HFF-Myc (cell line): ENCODE data around the gene TCIRG1.
A peak's percentile ranks its signal among the peaks of the same experiment; 100 is the strongest.

Experiments used
- DNase-seq: peaks from one replicate; pipeline ENCODE4 v3.0.0-alpha.2; 2011; ENCODE audit warnings: low read depth; ENCODE audit errors: extremely low read depth
- H3K4me3 ChIP-seq: replicated peaks from 2 replicates; pipeline ENCODE4 v1.5.1; 2011; ENCODE audit warnings: low read depth, mild to moderate bottlenecking, control low read depth, low read length
- TF ChIP-seq, protein P1 (sequence below): IDR thresholded peaks from 2 replicates; pipeline ENCODE4 v1.5.1; 2012; ENCODE audit warnings: mild to moderate bottlenecking, low read depth, low read length, control low read depth; ENCODE audit errors: missing control alignments

Gene TCIRG1

DNA sequence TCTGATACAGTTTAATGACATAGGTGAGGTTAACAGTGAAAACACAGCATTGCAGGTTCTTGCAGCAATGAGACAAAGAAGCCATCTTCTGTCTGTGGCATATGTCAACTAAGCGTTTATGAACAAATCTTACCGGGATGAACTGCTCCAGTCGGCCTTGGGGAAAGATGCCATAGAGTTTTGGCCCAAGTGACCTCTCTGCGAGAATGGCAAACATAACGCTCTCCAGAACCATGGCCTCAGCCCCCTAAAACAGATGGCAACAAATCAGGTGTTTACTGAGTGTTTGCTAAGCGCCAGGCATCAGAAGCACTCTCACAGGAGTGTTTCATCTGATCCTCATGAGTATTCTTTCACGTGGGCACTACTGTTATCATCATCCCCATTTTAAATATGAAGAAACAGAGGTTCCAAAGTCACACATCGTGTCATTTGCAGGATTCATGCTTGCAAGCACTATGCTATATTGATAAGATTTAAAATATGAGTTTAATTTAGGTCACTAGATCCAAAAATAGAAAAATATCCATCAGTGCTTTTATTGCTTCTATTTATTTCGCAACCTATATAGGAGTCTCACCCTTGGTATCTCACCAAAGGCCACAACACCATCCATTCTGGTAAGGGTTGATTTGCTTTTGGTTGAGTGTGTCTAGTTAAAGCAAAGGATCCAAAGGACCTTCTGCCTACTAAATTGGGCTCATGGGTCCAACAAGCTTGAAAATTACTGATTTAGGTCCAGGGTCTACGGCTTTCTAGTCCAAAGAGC lies 35.9 kb downstream of the TCIRG1 start:
- no peak overlapping the region for H3K4me3 ChIP-seq
- TF ChIP-seq, protein P1, sequence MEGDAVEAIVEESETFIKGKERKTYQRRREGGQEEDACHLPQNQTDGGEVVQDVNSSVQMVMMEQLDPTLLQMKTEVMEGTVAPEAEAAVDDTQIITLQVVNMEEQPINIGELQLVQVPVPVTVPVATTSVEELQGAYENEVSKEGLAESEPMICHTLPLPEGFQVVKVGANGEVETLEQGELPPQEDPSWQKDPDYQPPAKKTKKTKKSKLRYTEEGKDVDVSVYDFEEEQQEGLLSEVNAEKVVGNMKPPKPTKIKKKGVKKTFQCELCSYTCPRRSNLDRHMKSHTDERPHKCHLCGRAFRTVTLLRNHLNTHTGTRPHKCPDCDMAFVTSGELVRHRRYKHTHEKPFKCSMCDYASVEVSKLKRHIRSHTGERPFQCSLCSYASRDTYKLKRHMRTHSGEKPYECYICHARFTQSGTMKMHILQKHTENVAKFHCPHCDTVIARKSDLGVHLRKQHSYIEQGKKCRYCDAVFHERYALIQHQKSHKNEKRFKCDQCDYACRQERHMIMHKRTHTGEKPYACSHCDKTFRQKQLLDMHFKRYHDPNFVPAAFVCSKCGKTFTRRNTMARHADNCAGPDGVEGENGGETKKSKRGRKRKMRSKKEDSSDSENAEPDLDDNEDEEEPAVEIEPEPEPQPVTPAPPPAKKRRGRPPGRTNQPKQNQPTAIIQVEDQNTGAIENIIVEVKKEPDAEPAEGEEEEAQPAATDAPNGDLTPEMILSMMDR, result no peak
- DNase-seq, result no peak

DNA sequence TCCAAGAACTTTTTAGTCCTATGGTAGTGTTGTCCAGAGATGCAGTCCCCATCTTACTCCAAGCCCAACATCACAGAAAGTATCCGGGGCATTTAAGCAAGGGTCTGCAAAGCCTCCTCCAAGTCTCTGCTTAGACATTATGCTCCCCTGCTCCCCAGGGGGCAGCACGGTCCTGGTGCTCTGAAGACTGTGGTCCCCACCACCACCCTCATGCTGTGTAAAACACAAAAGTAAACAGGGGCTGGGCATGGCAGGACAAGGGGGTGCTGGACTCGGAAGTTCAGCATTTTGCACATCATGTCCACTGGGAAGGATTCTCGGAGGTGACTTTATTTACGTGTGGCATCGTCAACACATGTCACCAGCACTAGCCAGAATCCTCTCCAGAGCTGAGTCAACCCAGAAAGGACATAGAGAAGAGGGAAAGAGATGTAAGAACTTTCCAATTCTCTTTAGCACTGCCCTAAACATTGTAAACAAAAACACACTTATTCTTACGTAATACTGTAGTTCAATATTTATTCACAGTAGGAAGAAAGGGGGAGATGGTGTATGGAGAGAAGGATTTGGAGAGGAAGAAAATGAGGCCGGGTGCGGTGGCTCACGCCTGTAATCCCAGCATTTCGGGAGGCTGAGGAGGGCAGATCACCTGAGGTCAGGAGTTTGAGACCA lies 37.7 kb downstream of the TCIRG1 start:
- H3K4me3 ChIP-seq, result no peak overlapping the region
- TF ChIP-seq, protein P1, result peak; percentile 27
- DNase-seq, result no peak

DNA sequence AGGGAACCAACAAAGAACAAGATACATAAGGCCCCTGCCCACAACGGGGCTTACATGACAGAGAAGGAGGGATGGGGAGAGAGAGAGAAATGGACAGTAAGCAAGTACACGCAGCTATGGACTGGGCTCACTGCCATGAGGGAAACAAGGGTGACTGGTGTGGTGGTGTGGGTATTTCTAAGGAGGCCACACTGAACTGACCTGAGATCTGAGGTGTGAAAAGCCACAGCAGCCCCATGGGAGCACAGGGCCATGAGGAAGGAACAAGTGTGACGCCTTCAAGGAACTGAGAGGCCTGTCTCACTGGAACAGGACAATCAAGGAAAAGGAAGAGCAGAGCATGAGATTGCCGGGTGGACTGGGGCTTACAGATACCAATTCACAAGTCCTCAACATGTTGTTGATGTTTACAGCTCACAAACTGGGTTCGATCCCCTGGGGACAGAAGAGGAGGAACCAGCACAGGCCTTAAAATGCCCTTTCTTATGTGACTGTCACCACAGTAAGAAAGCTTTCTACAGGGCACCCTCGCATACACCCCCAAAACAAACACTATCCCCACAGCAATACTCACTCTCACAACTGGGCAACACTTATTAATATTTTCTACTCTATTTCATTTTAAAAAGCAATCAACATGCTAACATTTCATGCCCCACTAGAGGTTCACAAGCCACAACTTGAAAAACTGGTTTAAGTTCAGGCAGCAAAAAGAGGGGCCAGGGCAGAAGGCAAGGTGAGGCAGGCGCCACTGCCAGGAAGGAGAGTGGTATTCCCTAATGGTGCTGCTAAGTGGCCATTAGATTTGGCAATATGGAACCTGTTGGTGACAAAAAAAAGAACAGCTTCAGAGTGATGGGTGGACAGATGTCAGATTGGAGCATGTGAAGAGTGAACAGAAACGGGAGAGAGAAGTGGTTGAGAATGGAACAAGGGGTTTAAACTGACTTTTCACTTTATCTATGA lies 39.1 kb downstream of the TCIRG1 start:
- no peak overlapping the region for H3K4me3 ChIP-seq
- no peak for DNase-seq
- TF ChIP-seq, protein P1, result no peak

DNA sequence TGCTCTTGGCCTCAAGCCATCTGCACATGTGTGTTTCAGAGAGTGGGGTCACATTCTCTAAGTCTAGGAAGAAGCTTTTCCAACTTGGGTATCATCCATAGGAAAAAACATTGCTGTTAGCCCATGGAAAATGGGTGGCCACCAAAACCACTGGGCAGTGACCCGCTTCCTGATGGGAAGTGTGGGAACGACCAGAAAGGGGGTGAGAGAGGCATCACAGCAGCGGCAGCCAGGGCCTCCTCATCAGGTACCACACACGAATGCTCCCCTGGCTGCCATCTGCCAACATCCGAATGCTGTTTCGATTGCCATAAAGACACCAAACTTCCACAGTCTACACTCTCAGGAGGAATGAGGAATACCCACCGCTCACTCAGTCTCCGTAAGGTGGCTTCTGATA lies 42.0 kb downstream of the TCIRG1 start:
- TF ChIP-seq, protein P1, result no peak
- no peak for DNase-seq
- H3K4me3 ChIP-seq, result no peak overlapping the region

DNA sequence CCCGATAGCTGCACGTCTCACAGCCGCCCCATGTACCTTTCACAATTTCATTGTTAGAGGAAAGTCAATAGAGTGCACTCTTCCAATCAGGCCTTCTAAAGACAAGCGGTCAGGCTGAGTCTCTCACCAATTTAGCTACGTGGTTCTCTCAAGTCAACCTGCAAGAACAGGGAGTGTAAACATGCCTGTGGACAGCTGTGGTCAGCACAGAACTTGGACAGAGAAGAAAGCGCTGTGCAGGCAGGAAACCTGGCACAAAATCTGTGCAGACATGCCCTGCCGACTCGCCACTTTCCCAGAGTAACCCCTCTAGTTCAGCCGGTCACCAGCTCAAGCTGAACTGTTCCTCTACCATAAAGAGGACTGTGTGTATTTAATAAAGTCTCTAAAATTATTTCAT lies 42.9 kb downstream of the TCIRG1 start:
- TF ChIP-seq, protein P1, result no peak
- no peak overlapping the region for H3K4me3 ChIP-seq

DNA sequence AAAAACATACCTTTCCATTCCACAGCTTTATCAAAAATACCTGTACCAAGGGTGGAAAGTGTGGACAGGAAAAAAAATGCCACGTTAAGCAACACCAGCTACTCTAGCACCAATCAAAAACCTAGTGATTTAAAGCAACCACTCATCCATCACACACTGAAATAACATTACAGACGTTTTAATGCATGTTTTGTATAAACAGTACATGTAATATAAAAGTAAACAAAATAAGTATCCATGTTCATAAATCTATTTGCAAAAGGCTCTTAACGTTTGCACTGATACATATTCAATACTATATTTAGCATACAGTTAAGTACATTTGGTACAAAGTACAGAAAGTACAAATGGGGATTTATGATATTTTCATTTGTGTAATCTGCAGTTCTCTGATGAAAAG lies 43.7 kb downstream of the TCIRG1 start:
- H3K4me3 ChIP-seq, result no peak overlapping the region
- DNase-seq, result no peak
- TF ChIP-seq, protein P1, result no peak

More for the DNA sequence above, 42.9 kb downstream of the TCIRG1 start:
- DNase-seq, result no peak
